RWPE2 (cell line): ENCODE data around the gene GNB1L.

Experiments
- ATAC-seq: fragments of 200-7000 bp; cut with Tn5 transposase; 3 replicates; pipeline ENCODE4 v1.9.1; 2021; ENCODE audit warnings: low read depth
- DNase-seq: peaks from one replicate; pipeline ENCODE4 v3.0.0-alpha.2; 2020; ENCODE audit warnings: low spot score
- H3K27ac ChIP-seq: fragments of 450-650 bp; 2 replicates; pipeline ENCODE4 v1.5.1; 2017; ENCODE audit warnings: mild to moderate bottlenecking; ENCODE audit not compliant: poor library complexity, severe bottlenecking
- H3K27me3 ChIP-seq: fragments of 250-450 bp; sonication (Bioruptor Pico); 2 replicates; pipeline ENCODE4 v1.5.1; 2021; ENCODE audit warnings: mild to moderate bottlenecking, moderate library complexity; ENCODE audit not compliant: insufficient read depth, poor library complexity, severe bottlenecking
- H3K36me3 ChIP-seq: fragments of 250-450 bp; sonication (Bioruptor Pico); 2 replicates; pipeline ENCODE4 v1.5.1; 2020; ENCODE audit warnings: low read depth, mild to moderate bottlenecking, moderate library complexity
- H3K4me1 ChIP-seq: fragments of 250-450 bp; sonication (Bioruptor Pico); 2 replicates; pipeline ENCODE4 v1.5.1; 2021; ENCODE audit warnings: mild to moderate bottlenecking, moderate library complexity; ENCODE audit not compliant: insufficient read depth, poor library complexity, severe bottlenecking
- H3K4me3 ChIP-seq: fragments of 250-450 bp; sonication (Bioruptor Pico); 2 replicates; pipeline ENCODE4 v1.5.1; 2021; ENCODE audit warnings: mild to moderate bottlenecking, moderate library complexity; ENCODE audit not compliant: severe bottlenecking
- H3K9me3 ChIP-seq: fragments of 250-450 bp; sonication (Bioruptor Pico); 2 replicates; pipeline ENCODE4 v1.5.1; 2021; ENCODE audit warnings: mild to moderate bottlenecking, moderate library complexity; ENCODE audit not compliant: severe bottlenecking
- CTCF ChIP-seq: fragments of 450-650 bp; IDR thresholded peaks from one replicate; pipeline ENCODE4 v1.5.1; 2017; ENCODE audit warnings: mild to moderate bottlenecking, moderate library complexity; ENCODE audit not compliant: poor library complexity, severe bottlenecking

GNB1L gene

GRCh38 chr22:19770349-19771220 lies 84.1 kb downstream of the GNB1L start:
- H3K36me3 ChIP-seq: no peaks in the 10 kb centered on the region
- H3K4me3 ChIP-seq: no peak overlapping the region
- ATAC-seq (no peak), DNase-seq (no peak)
- H3K4me1 ChIP-seq: no peaks in the 10 kb centered on the region
- H3K27me3 ChIP-seq: peaks cover 13% of the 10 kb centered on the region
- no peak for TF ChIP-seq CTCF
- no peak overlapping the region for H3K27ac ChIP-seq
- H3K9me3 ChIP-seq: no peaks in the 10 kb centered on the region

- no peaks in the 10 kb centered on the region for H3K4me1 ChIP-seq
- H3K9me3 ChIP-seq: no peaks in the 10 kb centered on the region
- H3K4me3 ChIP-seq: no peak overlapping the region
- peaks cover 17% of the 10 kb centered on the region for H3K27me3 ChIP-seq
- H3K27ac ChIP-seq: no peak overlapping the region
- no peak for ATAC-seq
- no peak for DNase-seq
- no peaks in the 10 kb centered on the region for H3K36me3 ChIP-seq
- TF ChIP-seq CTCF: no peak
Observed at GRCh38 chr22:19769393-19769715, 85.3 kb downstream of the GNB1L start.

- DNase-seq (no peak), ATAC-seq (peak; percentile 15)
- no peak overlapping the region for H3K4me3 ChIP-seq
- peaks cover 17% of the 10 kb centered on the region for H3K27me3 ChIP-seq
- no peaks in the 10 kb centered on the region for H3K9me3 ChIP-seq
- H3K4me1 ChIP-seq: no peaks in the 10 kb centered on the region
- TF ChIP-seq CTCF: no peak
- no peak overlapping the region for H3K27ac ChIP-seq
- no peaks in the 10 kb centered on the region for H3K36me3 ChIP-seq
Observed at GRCh38 chr22:19767427-19768341, 87.0 kb downstream of the GNB1L start.

DNA sequence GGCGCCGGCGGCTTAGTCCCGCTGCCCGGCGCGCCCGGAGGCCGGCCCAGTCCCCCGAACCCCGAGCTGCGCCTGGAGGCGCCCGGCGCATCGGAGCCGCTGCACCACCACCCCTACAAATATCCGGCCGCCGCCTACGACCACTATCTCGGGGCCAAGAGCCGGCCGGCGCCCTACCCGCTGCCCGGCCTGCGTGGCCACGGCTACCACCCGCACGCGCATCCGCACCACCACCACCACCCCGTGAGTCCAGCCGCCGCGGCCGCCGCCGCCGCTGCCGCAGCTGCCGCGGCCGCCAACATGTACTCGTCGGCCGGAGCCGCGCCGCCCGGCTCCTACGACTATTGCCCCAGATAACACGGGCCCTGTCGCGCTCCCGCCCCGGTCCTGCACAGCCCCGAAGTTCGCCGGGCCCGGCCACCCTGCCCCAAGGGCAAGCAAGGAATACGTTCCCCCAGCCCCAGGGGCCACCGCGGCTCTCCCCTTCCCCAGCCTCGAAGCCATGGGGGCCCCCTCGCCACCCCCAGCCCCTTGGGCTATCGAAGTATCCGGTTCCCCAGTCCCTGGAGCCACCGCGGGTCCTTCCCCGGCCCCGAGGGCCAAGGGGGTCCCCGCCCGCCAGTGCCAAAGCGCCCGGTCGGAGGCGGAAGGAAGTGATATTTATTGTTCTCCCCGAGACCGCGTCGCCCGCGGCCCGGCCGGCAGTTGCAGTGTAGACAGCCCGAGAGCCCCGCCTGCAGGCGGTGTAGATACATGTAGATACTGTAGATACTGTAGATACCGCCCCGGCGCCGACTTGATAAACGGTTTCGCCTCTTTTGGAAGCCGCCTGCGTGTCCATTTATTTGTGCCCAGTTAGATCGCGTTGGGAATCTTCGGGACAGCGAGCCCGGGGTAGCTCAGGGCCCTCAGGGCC lies 87.9 kb downstream of the GNB1L start:
- Histone ChIP-seq H3K4me1 (no peaks in the 10 kb centered on the region), H3K27me3 (peaks cover 17% of the 10 kb centered on the region), H3K27ac (no peak overlapping the region), H3K4me3 (peak overlapping the region; percentile 29), H3K36me3 (no peaks in the 10 kb centered on the region), H3K9me3 (no peaks in the 10 kb centered on the region)
- DNase-seq (no peak), ATAC-seq (peak; percentile 64)
- TF ChIP-seq CTCF: peak; percentile 60
